CD4-positive, alpha-beta T cell (primary cell): Measurements from ENCODE around the gene HBE1. TPM values are rescaled to one million over a fixed set of nuclear protein-coding genes. Genes with fewer than 3 reads are reported as not detected.

ENCODE experiments used
- ATAC-seq: fragments of 200-7000 bp; cut with Tn5 transposase; one replicate; pipeline ENCODE4 v1.10.0; 2022; ENCODE audit warnings: mild to moderate bottlenecking; ENCODE audit not compliant: poor library complexity
- CTCF ChIA-PET: fragments of 350-600 bp; sonication (Branson Sonifier 250); formaldehyde crosslinking; loops from one replicate; lab custom pipeline; 2021; ENCODE audit warnings: antibody characterized with exemption, inconsistent platforms; lab: Charles Lee
- POLR2A ChIA-PET: fragments of 350-600 bp; sonication (Branson Sonifier 250); formaldehyde crosslinking; loops from one replicate; lab custom pipeline; 2021; ENCODE audit warnings: antibody characterized with exemption, inconsistent platforms; lab: Charles Lee
- DNase-seq, 14 experiments: peaks; one replicate each; pipeline ENCODE4 v3.0.0-alpha.2; 2013 to 2020; ENCODE audit warnings: mixed read lengths in 2 of 14
- H3K27ac ChIP-seq, 2 donors: one replicate each; pipeline versions ENCODE4 v1.5.1 to v1.7.0; 2013; ENCODE audit warnings: low read length in 2 of 2, low read depth in 1 of 2, mild to moderate bottlenecking in 1 of 2
- H3K27me3 ChIP-seq, 2 experiments: 1 replicate in 1 of 2; 2 replicates in 1 of 2; pipeline versions ENCODE4 v1.6.1 to v1.7.0; 2013; ENCODE audit warnings: low read length in 2 of 2, control low read depth in 1 of 2, mild to moderate bottlenecking in 1 of 2, moderate library complexity in 1 of 2; ENCODE audit not compliant: insufficient read depth in 2 of 2, control insufficient read depth in 1 of 2
- H3K36me3 ChIP-seq: one replicate; pipeline ENCODE4 v1.6.1; 2013; ENCODE audit warnings: low read length, control low read depth; ENCODE audit not compliant: insufficient read depth
- H3K4me1 ChIP-seq: one replicate; pipeline ENCODE4 v1.6.1; 2013; ENCODE audit warnings: low read length, control low read depth; ENCODE audit not compliant: insufficient read depth
- H3K4me3 ChIP-seq: one replicate; pipeline ENCODE4 v1.5.1; 2013; ENCODE audit warnings: mild to moderate bottlenecking, low read length, moderate library complexity
- H3K9me3 ChIP-seq, 2 experiments: 1 replicate in 1 of 2; 2 replicates in 1 of 2; pipeline versions ENCODE4 v1.6.1 to v1.7.0; 2013; ENCODE audit warnings: low read length in 2 of 2, mild to moderate bottlenecking in 2 of 2, control low read depth in 1 of 2, moderate library complexity in 1 of 2; ENCODE audit not compliant: control insufficient read depth in 1 of 2, insufficient read depth in 1 of 2
- H3K27ac Mint-ChIP-seq: one replicate; pipeline ENCODE4 v1.8.0; 2020; ENCODE audit warnings: mixed read lengths
- H3K27me3 Mint-ChIP-seq: one replicate; pipeline ENCODE4 v1.8.0; 2021; ENCODE audit warnings: mixed read lengths
- H3K36me3 Mint-ChIP-seq: one replicate; pipeline ENCODE4 v1.8.0; 2021; ENCODE audit warnings: low read depth, mixed read lengths
- H3K4me1 Mint-ChIP-seq: one replicate; pipeline ENCODE4 v1.8.0; 2021; ENCODE audit warnings: low read depth, mixed read lengths
- H3K4me3 Mint-ChIP-seq: one replicate; pipeline ENCODE4 v1.8.0; 2020; ENCODE audit warnings: mild to moderate bottlenecking, mixed read lengths
- H3K9me3 Mint-ChIP-seq: one replicate; pipeline ENCODE4 v1.8.0; 2020; ENCODE audit warnings: mixed read lengths
- intact Hi-C, 2 experiments: fragments of 100-400 bp; cut with DNase I in 1 of 2; cut with micrococcal nuclease in 1 of 2; formaldehyde crosslinking; loops; one replicate each; pipeline versions ENCODE4 v1.15.1 to v1.9.0; 2023 to 2025; cut with DNase I, micrococcal nuclease
- total RNA-seq, 174 experiments: library from RNA in 2 of 174; stranded (reverse) in 2 of 174; gene quantifications; one replicate each; pipeline ENCODE4 v1.2.3 and lab custom pipeline; 2021 to 2026
- TF ChIP-seq, protein P1 (sequence below): fragments of 200-600 bp; IDR thresholded peaks from one replicate; pipeline ENCODE4 v1.8.0; 2022; ENCODE audit warnings: antibody characterized with exemption, mild to moderate bottlenecking

Gene HBE1
- total RNA-seq, 2 experiments from 2014 or later = not detected

DNA sequence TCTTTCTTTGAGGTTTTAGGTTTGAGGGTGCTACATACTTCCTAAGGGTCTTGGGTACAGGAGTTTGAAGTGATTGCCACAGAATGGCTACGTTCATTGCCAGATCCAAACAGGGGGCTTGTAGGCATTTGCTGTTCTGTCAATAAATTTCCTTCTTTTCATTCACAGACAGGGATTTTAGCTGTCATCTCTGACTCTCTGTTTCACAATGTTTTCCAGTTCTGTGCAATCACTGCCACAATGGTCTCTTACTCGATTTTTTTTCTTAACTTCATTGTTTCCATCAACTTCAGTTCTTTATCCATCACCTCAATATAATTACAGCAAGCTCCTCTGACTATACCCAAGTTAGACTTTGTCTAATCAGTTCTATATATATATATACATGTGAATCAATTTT, 29.3 kb downstream of the HBE1 start:
- DNase-seq (no peak), ATAC-seq (no peak)
- H3K4me1 ChIP-seq = no peaks in the 10 kb centered on the region
- no peaks in the 10 kb centered on the region for H3K36me3 ChIP-seq
- H3K9me3 ChIP-seq = no peaks in the 10 kb centered on the region
- Mint-ChIP-seq H3K27me3 (peaks cover 6% of the 10 kb centered on the region), H3K9me3 (no peaks in the 10 kb centered on the region), H3K4me3 (no peak overlapping the region), H3K36me3 (no peaks in the 10 kb centered on the region), H3K27ac (no peak overlapping the region), H3K4me1 (no peaks in the 10 kb centered on the region)
- POLR2A ChIA-PET = no interaction called here
- TF ChIP-seq, protein P1, sequence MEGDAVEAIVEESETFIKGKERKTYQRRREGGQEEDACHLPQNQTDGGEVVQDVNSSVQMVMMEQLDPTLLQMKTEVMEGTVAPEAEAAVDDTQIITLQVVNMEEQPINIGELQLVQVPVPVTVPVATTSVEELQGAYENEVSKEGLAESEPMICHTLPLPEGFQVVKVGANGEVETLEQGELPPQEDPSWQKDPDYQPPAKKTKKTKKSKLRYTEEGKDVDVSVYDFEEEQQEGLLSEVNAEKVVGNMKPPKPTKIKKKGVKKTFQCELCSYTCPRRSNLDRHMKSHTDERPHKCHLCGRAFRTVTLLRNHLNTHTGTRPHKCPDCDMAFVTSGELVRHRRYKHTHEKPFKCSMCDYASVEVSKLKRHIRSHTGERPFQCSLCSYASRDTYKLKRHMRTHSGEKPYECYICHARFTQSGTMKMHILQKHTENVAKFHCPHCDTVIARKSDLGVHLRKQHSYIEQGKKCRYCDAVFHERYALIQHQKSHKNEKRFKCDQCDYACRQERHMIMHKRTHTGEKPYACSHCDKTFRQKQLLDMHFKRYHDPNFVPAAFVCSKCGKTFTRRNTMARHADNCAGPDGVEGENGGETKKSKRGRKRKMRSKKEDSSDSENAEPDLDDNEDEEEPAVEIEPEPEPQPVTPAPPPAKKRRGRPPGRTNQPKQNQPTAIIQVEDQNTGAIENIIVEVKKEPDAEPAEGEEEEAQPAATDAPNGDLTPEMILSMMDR = no peak
- intact Hi-C loops = no loop called here
- CTCF ChIA-PET = no interaction called here
- no peak overlapping the region for H3K4me3 ChIP-seq
- H3K27me3 ChIP-seq = no peaks in the 10 kb centered on the region
- no peak overlapping the region for H3K27ac ChIP-seq

DNA sequence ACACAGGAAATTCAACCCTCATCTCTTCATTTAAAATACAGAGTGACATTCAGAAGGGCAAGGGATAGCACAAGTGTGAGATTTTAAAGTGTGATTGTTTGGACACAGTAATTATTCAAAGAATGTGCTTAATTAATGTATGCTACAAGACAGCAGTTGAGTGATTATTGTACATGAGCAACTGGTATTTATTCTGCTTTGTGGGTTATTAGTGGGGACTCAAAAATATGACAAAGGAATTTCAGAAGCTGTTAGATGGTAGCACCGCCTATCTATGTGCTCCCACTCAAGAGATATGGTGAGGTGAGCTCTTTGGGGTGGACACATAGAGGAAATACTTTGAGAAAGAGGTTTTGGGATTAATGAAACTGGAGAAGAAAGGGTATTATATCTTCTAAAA, 29.7 kb downstream of the HBE1 start:
- Mint-ChIP-seq H3K4me1 (no peaks in the 10 kb centered on the region), H3K27ac (no peak overlapping the region), H3K36me3 (no peaks in the 10 kb centered on the region), H3K27me3 (peaks cover 6% of the 10 kb centered on the region), H3K9me3 (no peaks in the 10 kb centered on the region), H3K4me3 (no peak overlapping the region)
- DNase-seq = no peak
- Histone ChIP-seq H3K36me3 (no peaks in the 10 kb centered on the region), H3K27ac (no peak overlapping the region), H3K27me3 (no peaks in the 10 kb centered on the region), H3K4me3 (no peak overlapping the region), H3K9me3 (no peaks in the 10 kb centered on the region), H3K4me1 (no peaks in the 10 kb centered on the region)
- ATAC-seq = no peak
- intact Hi-C loops = no loop called here
- ChIA-PET POLR2A (no interaction called here), CTCF (no interaction called here)
- TF ChIP-seq, protein P1 = no peak

DNA sequence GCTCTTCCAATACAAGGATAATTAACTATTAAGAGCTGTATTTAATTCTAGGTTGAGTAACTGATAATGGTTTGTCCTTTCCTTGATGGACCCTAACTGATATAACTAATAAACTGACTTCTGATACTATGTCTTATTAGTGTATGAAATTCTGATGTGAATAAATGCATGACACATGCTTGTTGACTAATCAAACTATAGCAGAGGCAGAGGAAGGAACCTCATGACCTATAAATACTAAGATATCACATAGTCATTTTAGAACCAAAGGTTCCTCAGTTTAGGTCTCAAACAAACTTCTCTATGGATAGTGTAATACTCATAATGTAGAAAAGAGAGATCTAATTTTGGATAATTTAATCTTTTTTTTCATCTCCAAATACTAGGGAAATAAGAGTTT, 30.7 kb downstream of the HBE1 start:
- H3K4me1 Mint-ChIP-seq = peaks cover 4% of the 10 kb centered on the region
- intact Hi-C loops = no loop called here

More for the DNA sequence above, 30.7 kb downstream of the HBE1 start:
- Mint-ChIP-seq H3K27ac (no peak overlapping the region), H3K4me3 (no peak overlapping the region), H3K36me3 (no peaks in the 10 kb centered on the region), H3K27me3 (peaks cover 6% of the 10 kb centered on the region), H3K9me3 (no peaks in the 10 kb centered on the region)
- Histone ChIP-seq H3K36me3 (no peaks in the 10 kb centered on the region), H3K4me3 (no peak overlapping the region), H3K27ac (no peak overlapping the region), H3K9me3 (no peaks in the 10 kb centered on the region), H3K27me3 (no peaks in the 10 kb centered on the region), H3K4me1 (no peaks in the 10 kb centered on the region)
- TF ChIP-seq, protein P1 = no peak
- DNase-seq (no peak), ATAC-seq (no peak)
- ChIA-PET CTCF (no interaction called here), POLR2A (no interaction called here)
